Right atrium auricular region (tissue), 2 donors: ENCODE results near the gene YAP1. TPM values are rescaled to one million over a fixed set of nuclear protein-coding genes. Genes with fewer than 3 reads are reported as not detected.

Experiments
- DNase-seq: peaks from one replicate; pipeline ENCODE4 v3.0.0-alpha.2; 2019; ENCODE audit warnings: low spot score
- H3K27ac ChIP-seq, 2 donors: fragments of 200-600 bp; sonication (generic); 1 replicate in 1 of 2; 2 replicates in 1 of 2; pipeline ENCODE4 v1.5.1; 2016 to 2019
- H3K27me3 ChIP-seq, 2 donors: fragments of 200-600 bp; sonication (generic); one replicate each; pipeline versions ENCODE4 v1.5.1 to v1.6.0; 2017 to 2019
- H3K36me3 ChIP-seq: fragments of 200-600 bp; sonication (generic); one replicate; pipeline ENCODE4 v1.5.1; 2016
- H3K4me1 ChIP-seq, 2 donors: fragments of 200-600 bp; sonication (generic); one replicate each; pipeline versions ENCODE4 v1.5.1 to v1.6.0; 2017 to 2019
- H3K4me3 ChIP-seq, 2 donors: fragments of 200-600 bp; sonication (generic); 1 replicate in 1 of 2; 2 replicates in 1 of 2; pipeline ENCODE4 v1.5.1; 2017 to 2019; ENCODE audit warnings: mild to moderate bottlenecking in 1 of 2, moderate library complexity in 1 of 2
- H3K9me3 ChIP-seq, 2 donors: fragments of 200-600 bp; sonication (generic); one replicate each; pipeline ENCODE4 v1.5.1; 2019
- total RNA-seq, 2 donors: library from RNA; depleted of rRNA; stranded (reverse); fragments of >200 nt; gene quantifications; one replicate each; pipeline ENCODE4 v1.1.0, GENCODE V29; 2016
- TF ChIP-seq, protein P1 (sequence below), 2 donors: fragments of 200-600 bp; sonication (generic); IDR thresholded peaks; one replicate each; pipeline ENCODE4 v1.5.1; 2019; ENCODE audit warnings: antibody characterized with exemption in 2 of 2

The YAP1 gene
- total RNA-seq, 2 donors from 2014 or later = 85.0 to 135 TPM

DNA sequence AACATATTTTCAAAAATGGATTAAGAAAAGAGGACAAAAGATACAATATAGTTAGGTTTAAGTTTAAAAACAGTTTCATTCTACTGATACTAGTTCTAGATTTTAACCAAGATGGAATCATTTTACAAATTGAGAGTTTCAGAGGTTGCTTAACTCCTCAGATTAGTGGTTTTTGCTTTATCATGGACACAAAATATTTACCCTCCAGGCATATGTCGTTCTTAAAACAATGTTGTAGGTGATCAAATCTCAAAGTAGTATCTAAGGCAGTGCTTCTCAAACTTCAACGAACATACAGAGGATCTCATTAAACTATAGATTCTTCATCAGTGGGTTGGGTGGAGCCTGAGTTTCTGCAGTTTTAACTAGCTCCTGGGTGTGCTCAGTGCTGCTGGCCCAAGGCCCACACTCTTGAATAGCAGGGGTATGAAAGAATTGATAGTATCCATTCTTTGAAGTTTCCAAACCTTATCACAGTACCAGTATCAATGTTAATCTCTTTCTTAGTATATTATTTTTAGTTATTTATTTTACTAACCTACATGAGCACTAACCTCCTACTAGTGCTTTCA lies 48.0 kb downstream of the YAP1 start:
- Histone ChIP-seq H3K27me3 (no peaks in the 10 kb centered on the region), H3K9me3 (no peaks in the 10 kb centered on the region), H3K36me3 (peaks cover 4% of the 10 kb centered on the region), H3K4me1 (peaks cover 0 to 53% of the 10 kb centered on the region in 2 donors), H3K4me3 (no peak overlapping the region), H3K27ac (peak overlapping the region in 1 of 2 donors; percentile 70)
- no peak for DNase-seq
- TF ChIP-seq, protein P1, sequence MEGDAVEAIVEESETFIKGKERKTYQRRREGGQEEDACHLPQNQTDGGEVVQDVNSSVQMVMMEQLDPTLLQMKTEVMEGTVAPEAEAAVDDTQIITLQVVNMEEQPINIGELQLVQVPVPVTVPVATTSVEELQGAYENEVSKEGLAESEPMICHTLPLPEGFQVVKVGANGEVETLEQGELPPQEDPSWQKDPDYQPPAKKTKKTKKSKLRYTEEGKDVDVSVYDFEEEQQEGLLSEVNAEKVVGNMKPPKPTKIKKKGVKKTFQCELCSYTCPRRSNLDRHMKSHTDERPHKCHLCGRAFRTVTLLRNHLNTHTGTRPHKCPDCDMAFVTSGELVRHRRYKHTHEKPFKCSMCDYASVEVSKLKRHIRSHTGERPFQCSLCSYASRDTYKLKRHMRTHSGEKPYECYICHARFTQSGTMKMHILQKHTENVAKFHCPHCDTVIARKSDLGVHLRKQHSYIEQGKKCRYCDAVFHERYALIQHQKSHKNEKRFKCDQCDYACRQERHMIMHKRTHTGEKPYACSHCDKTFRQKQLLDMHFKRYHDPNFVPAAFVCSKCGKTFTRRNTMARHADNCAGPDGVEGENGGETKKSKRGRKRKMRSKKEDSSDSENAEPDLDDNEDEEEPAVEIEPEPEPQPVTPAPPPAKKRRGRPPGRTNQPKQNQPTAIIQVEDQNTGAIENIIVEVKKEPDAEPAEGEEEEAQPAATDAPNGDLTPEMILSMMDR (IDR thresholded peaks at IDR 0.05) = no peak

DNA sequence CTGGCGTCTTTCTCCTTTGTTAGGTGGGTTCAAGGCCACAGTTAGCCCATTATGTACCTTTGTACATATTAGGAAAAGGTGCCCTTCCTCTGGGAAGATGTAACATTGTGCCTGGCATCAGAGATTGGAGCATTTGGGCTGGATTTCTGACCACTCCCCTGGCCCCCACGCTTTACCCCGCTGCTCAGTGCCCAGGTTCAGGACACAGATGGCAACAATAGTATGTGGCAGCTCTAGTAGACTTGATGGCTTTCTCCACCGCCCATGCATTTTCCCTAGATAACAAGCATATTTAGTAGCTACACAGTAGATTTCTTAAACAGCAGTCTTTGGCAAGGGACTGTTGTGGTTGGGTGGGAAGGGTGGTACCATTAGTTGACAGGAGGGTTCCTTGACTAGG lies 53.1 kb downstream of the YAP1 start:
- Histone ChIP-seq H3K4me1 (peaks cover 0 to 14% of the 10 kb centered on the region in 2 donors), H3K9me3 (no peaks in the 10 kb centered on the region), H3K27me3 (no peaks in the 10 kb centered on the region), H3K27ac (no peak overlapping the region), H3K4me3 (no peak overlapping the region), H3K36me3 (peaks cover 8% of the 10 kb centered on the region)
- DNase-seq = no peak
- TF ChIP-seq, protein P1 (IDR thresholded peaks at IDR 0.05) = no peak

DNA sequence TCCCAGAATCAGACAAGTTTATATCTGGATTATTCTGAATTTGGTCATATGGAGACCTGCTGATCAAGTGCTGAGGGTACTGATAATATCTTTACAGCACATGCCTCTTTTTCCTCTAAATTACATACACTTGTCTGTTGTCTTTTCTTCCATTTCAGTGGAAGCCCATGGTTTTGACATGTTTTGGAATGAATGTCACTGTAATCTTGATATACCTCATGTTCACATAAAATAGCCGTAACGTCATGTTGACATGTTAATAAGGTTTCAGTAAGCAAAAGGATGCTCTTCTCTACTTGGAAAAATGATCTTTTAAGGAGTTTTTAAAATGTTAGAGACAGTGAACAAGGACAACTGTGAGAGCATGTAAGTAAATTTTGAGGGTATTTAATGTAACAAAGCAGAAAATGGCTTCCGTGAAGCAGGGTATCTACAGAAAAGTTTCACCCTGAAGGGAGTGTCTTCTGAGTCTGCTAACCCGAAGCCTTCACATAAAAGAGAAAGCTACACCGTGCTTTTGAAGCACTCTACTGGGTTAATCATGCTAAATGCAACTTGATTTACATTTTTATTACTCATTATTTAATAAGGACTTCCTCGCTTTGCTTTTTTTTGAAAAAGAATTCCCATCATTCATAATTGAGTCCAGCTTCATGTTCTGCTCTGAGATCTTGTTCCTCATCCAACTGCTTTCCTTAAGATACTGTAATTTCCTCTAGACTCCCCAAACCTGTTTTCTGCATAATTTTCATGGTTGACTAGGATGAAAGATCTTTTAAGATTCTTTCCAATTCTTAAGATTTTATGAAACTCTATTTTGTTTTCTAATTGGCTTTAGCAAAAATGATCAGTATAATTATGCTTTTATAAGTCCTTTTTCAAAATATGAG lies 56.2 kb downstream of the YAP1 start:
- H3K27me3 ChIP-seq = no peaks in the 10 kb centered on the region
- H3K9me3 ChIP-seq = no peaks in the 10 kb centered on the region
- no peak for DNase-seq
- no peak overlapping the region for H3K4me3 ChIP-seq
- peaks cover 8% of the 10 kb centered on the region for H3K36me3 ChIP-seq
- peaks cover 0 to 21% of the 10 kb centered on the region in 2 donors for H3K4me1 ChIP-seq
- H3K27ac ChIP-seq = no peak overlapping the region
- TF ChIP-seq, protein P1 (IDR thresholded peaks at IDR 0.05) = no peak

DNA sequence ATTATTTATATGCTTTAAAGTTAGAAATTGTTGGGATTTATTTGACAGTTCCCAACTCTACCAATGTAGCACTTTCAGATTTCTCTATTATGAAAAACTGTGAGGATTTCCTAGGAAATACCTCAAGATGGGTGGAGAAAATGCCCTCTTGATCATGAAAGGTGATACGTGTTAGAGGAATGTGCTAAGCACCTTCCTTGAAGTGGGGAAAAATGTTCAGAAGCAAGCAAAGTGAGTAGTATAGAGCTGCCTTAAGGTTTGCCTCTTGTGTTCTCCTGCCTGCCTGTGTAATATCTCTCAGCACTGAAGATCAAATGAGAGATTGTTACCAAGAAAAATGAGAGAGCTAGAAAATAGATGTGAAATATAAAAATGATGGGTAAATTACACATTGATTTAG lies 58.2 kb downstream of the YAP1 start:
- Histone ChIP-seq H3K36me3 (peaks cover 2% of the 10 kb centered on the region), H3K9me3 (no peaks in the 10 kb centered on the region), H3K27ac (no peak overlapping the region), H3K4me3 (no peak overlapping the region), H3K4me1 (peaks cover 0 to 22% of the 10 kb centered on the region in 2 donors), H3K27me3 (no peaks in the 10 kb centered on the region)
- no peak for DNase-seq
- TF ChIP-seq, protein P1 (IDR thresholded peaks at IDR 0.05) = no peak

DNA sequence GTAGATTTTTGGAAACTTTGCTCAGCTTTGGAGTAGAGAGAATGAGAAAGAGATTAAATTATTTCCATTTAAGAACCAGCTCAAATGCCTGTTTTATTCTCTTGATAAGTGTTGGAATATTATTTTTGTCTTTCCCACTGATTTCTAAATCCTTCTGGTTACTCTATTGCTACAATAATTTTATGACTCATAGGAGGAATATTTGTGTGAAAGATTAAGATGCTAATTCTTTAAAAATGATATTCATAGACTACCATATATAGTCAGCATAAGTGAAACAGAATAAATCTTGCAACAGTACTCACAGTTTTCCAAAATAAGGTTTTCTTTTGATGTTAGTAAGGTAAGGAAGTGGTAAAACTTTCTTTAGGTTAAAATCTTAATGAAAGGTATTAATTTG lies 60.9 kb downstream of the YAP1 start:
- Histone ChIP-seq H3K27me3 (no peaks in the 10 kb centered on the region), H3K4me3 (no peak overlapping the region), H3K4me1 (peaks cover 0 to 22% of the 10 kb centered on the region in 2 donors), H3K36me3 (peaks cover 10% of the 10 kb centered on the region), H3K9me3 (no peaks in the 10 kb centered on the region), H3K27ac (peak overlapping the region; percentile 39 to 60)
- TF ChIP-seq, protein P1 (IDR thresholded peaks at IDR 0.05) = no peak
- DNase-seq = no peak
